ENCODE data around the gene RAD23A.

RAD23A gene

DNA sequence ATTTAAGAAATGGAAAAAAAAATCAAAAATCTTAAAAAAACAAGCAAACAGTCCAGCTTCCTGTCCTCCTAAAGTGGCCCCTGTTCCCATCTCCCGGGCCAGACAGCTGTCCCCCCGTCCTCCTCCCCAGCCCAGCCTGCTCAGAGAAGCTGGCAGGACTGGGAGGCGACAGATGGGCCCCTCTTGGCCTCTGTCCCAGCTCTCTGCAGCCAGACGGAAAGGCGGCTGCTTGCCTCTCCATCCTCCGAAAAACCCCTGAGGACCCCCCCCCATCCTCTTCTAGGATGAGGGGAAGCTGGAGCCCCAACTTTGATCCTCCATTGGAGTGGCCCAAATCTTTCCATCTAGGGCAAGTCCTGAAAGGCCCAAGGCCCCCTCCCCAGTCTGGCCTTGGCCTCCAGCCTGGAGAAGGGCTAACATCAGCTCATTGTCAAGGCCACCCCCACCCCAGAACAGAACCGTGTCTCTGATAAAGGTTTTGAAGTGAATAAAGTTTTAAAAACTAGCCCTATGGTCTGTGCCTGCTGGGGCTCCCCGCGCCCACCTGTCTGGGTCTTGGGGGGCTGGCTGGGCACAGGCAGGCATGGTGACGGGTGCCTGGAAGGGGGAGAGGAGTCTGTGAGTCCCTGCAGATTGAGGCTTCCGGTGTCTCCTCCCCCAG is 7.6 kb downstream of the RAD23A start:
- TF ChIP-seq, protein P1, sequence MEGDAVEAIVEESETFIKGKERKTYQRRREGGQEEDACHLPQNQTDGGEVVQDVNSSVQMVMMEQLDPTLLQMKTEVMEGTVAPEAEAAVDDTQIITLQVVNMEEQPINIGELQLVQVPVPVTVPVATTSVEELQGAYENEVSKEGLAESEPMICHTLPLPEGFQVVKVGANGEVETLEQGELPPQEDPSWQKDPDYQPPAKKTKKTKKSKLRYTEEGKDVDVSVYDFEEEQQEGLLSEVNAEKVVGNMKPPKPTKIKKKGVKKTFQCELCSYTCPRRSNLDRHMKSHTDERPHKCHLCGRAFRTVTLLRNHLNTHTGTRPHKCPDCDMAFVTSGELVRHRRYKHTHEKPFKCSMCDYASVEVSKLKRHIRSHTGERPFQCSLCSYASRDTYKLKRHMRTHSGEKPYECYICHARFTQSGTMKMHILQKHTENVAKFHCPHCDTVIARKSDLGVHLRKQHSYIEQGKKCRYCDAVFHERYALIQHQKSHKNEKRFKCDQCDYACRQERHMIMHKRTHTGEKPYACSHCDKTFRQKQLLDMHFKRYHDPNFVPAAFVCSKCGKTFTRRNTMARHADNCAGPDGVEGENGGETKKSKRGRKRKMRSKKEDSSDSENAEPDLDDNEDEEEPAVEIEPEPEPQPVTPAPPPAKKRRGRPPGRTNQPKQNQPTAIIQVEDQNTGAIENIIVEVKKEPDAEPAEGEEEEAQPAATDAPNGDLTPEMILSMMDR (conservative IDR thresholded peaks at IDR 0.05): no peak
- TF ChIP-seq ZFX (IDR thresholded peaks at IDR 0.05): no peak
- H3K27ac ChIP-seq: no peak overlapping the region

DNA sequence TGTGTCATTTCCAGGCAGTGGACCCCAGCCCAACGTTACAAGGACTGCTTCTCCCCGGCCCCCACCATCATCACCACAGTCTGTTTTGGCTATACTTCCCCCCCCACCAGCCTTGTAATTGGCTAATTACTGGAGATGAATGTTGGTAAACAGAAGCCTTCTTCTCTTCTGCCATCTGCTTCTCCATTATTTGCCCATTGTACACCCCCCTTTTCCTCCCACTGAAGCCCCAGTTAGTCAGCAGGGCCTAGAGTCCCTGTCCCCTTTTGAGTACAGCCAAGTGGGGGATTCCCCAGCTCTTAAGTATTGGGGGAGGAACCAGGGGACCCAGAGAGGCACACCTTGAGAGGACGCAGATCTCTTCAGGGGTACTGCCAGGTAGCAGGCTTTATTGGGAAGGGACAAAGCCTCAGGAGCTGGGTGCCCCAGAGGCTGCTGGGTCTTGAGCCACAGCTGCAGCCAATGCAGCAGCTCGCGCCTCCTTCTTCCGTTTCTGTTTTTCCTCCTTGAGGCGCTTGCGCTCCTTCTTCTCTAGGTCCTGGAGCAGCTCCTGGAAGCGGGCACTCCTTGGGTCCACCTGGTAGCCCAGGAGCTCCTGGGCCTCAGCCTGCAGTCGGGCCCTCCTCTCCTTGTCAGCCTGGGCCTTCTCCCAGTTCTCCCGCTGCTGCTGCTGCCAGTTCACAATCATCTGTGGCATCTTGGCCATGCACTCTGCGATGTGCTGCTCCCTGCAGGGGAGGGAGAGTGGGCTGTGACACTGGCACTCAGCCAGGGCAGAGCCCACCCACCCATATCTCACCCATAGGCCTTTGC is 8.3 kb downstream of the RAD23A start:
- no peak for TF ChIP-seq ZFX (IDR thresholded peaks at IDR 0.05)
- TF ChIP-seq, protein P1 (conservative IDR thresholded peaks at IDR 0.05): no peak
- no peak overlapping the region for H3K27ac ChIP-seq

DNA sequence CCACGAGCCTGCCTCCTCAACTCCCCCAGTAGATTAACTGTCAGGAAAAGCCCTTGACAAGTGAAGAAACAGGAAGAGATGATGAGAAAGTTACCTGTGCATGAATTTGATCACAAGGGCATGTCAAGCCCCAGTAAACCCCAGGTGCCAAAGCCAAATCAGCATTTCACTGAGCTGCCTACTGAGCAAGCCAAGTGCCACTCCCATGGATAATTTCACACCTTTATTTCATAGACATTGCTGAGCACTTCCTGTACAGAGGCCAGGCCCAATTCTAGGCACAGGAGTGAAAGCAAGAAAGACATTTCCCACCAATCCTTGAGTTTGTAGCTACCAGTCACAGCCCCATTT is 8.9 kb downstream of the RAD23A start:
- TF ChIP-seq, protein P1 (conservative IDR thresholded peaks at IDR 0.05): no peak
- TF ChIP-seq ZFX (IDR thresholded peaks at IDR 0.05): no peak
- H3K27ac ChIP-seq: no peak overlapping the region

DNA sequence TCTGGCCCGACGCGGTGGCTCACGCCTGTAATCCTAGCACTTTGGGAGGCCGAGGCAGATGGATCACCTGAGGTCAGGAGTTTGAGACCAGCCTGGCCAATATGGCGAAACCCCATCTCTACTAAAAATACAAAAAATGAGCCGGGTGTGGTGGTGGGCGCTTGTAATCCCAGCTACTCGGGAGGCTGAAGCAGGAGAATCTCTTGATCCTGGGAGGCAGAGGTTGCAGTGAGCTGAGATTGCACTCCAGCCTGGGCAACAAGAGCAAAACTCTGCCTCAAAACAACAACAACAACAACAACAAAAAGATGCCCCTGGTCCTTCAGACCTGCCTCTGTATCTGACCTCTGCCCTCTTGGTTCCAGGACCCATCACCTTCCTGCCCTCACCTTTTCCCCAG is 9.9 kb downstream of the RAD23A start:
- peak overlapping the region; percentile 96 for H3K27ac ChIP-seq

DNA sequence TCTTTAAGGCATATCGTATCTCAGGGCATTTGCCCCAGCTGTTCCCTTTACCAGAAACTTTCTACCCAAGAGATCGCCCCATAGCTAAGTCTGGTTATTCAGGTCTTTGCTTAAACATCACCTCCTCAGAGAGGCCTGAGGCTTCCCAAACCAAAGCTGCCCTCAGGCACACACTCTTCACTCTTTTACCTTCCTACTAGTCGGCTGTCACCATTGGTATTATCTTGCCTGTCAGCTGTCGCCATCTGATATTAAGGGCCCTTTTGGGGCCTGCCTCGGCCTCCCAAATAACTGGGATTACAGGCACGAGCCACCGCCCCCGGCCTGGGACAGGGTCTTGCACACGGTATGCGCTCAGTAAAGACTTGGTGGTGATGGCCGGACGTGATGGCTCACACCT is 10.3 kb downstream of the RAD23A start:
- TF ChIP-seq, protein P1 (conservative IDR thresholded peaks at IDR 0.05): no peak
- no peak for TF ChIP-seq ZFX (IDR thresholded peaks at IDR 0.05)
- peak overlapping the region; percentile 96 for H3K27ac ChIP-seq

DNA sequence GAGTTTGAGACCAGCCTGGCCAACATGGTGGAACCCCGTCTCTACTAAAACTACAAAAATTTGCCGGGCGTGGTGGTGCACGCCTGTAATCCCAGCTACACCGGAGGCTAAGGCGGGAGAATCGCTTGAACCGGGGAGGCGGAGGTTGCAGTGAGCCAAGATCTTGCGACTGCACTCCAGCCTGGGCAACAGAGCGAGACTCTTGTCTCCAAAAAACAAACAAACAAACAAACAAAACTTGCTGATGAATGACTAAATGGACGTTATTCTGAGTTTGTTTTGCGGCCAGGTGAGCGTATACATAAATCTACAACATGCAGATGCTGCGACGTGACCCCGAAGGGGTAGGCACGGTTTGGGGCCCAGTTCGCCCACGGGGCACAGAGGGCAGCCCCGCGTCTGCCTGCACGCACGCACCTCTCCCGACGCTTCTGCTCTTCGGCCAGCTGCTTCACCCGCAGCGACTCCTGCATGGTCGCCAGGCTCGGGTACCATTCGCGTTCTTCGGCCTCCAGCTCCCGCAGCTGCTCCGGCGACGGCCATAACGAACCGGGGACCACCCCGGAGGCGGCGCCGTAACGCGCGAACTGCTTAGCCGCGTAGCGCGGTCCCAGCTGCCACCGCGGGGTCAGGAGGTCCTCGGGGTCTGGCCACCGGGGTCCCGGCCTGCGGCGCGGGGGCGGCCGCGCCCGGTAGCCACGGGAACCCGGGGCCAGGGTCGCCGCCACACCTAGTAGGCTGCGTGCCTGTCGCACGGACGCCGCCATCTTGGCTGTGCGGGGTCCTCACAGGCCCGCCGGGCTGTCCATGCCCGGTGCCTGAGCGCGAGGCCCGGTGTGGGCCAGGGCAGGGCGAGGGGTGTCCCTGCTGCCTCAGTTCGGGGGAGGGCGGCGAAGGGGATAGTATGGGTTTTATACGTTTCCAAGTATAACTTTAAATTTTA is 11.1 kb downstream of the RAD23A start, which contains the start of gene GADD45GIP1:
Gene GADD45GIP1, minus strand, starts transcription at position 778 of the 943 bp plus-strand sequence. Its CDS starts 11 bp downstream, at position 767.
- TF ChIP-seq, protein P1 (conservative IDR thresholded peaks at IDR 0.05): no peak
- peak; percentile 93 for TF ChIP-seq ZFX (IDR thresholded peaks at IDR 0.05)

DNA sequence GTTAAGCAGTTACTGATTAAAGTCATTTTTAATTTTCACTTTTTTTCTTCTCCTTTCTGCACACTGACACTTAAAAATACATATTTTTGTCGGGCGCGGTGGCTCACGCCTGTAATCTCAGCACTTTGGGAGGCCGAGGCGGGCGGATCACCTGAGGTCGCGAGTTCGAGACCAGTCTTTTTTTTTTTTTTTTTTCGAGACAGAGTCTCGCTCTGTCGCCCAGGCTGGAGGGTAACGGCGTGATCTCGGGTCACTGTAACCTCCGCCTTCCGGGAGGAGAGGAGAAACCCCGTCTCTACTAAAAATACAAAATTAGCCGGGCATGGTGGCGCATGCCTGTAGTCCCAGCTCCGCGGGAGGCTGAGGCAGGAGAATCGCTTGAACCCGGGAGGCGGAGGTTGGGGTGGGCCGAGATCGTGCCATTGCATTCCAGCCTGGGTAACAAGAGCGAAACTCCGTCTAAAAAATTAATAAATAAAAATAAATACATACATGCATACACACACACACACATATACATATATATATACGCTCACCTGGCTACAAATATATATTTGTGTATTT is 11.8 kb downstream of the RAD23A start:
- peak overlapping the region; percentile 96 for H3K27ac ChIP-seq

More for the DNA sequence above, 11.1 kb downstream of the RAD23A start, which contains the start of gene GADD45GIP1:
- H3K27ac ChIP-seq: peak within 1 kb of the TSS; percentile 96

All from C4-2B (cell line).